Stomach (tissue), 9 donors: ENCODE data around the gene WDPCP. TPM values are rescaled to one million over a fixed set of nuclear protein-coding genes. Genes with fewer than 3 reads are reported as not detected.
"Not testable (repeated sequence)": the region's sequence is repeated elsewhere in the genome, so short reads cannot be mapped to it uniquely, and the experiment has no call there.

Experiments
- DNase-seq, 2 donors: peaks; one replicate each; pipeline versions ENCODE4 v3.0.0 to v3.0.0-alpha.2; 2013 to 2019
- H3K27ac ChIP-seq, 5 donors: fragments of 200-600 bp in 4 of 5; sonication (generic) in 4 of 5; one replicate each; pipeline ENCODE4 v1.5.1; 2013 to 2019; ENCODE audit warnings: mild to moderate bottlenecking in 1 of 5, moderate library complexity in 1 of 5
- H3K27me3 ChIP-seq, 3 donors: fragments of 200-600 bp; sonication (generic); one replicate each; pipeline ENCODE4 v1.5.1; 2017 to 2019; ENCODE audit warnings: mixed run types in 1 of 3
- H3K36me3 ChIP-seq, 4 donors: fragments of 200-600 bp; sonication (generic); 1 replicate in 3 of 4; 2 replicates in 1 of 4; pipeline ENCODE4 v1.5.1; 2016 to 2019
- H3K4me1 ChIP-seq, 4 donors: fragments of 200-600 bp; sonication (generic); one replicate each; pipeline ENCODE4 v1.5.1; 2016 to 2019
- H3K4me3 ChIP-seq, 4 donors: fragments of 200-600 bp; sonication (generic) in 3 of 4; one replicate each; pipeline ENCODE4 v1.5.1; 2016 to 2019; ENCODE audit warnings: mild to moderate bottlenecking in 1 of 4
- H3K9me3 ChIP-seq, 4 donors: fragments of 200-600 bp; sonication (generic); one replicate each; pipeline ENCODE4 v1.5.1; 2016 to 2019
- EP300 ChIP-seq: sonication (generic); formaldehyde crosslinking; IDR thresholded peaks from one replicate; pipeline ENCODE4 v1.6.1; 2017; ENCODE audit warnings: antibody characterized with exemption
- POLR2A ChIP-seq, 4 donors: fragments of 450-650 bp; IDR thresholded peaks; one replicate each; pipeline ENCODE4 v1.6.1; 2016; ENCODE audit warnings: antibody characterized with exemption in 4 of 4, control low read depth in 2 of 4, mild to moderate bottlenecking in 1 of 4, moderate library complexity in 1 of 4
- POLR2AphosphoS5 ChIP-seq, 3 donors: sonication (generic); formaldehyde crosslinking; IDR thresholded peaks; one replicate each; pipeline ENCODE4 v1.6.1; 2016; ENCODE audit warnings: antibody characterized with exemption in 3 of 3
- WGBS, 5 donors: extraction: QIAGEN DNeasy Blood & Tissue Kit in 3 of 5; methylation state at CpG; one replicate each; pipeline versions ENCODE4 v1.1.5 to v1.1.7; 2013 to 2018; 5-methylcytosine and 5-hydroxymethylcytosine counted together
- intact Hi-C: fragments of 100-400 bp; cut with DNase I; formaldehyde crosslinking; loops from one replicate; pipeline ENCODE4 v1.15.1; 2023; ENCODE audit warnings: low total_unique reads
- polyA plus RNA-seq, 3 donors: library from polyadenylated mRNA; stranded (reverse); fragments of 200-250 nt; gene quantifications; one replicate each; pipeline ENCODE4 v1.2.3, GENCODE V29; 2013
- total RNA-seq, 5 donors: library from RNA; depleted of rRNA; stranded (reverse); fragments of >200 nt; gene quantifications; one replicate each; pipeline versions ENCODE4 v1.1.0 to v1.2.3, GENCODE V29; 2014 to 2016
- TF ChIP-seq, protein P1 (sequence below), 7 experiments: fragments of 450-650 bp in 4 of 7; fragments of 200-600 bp in 3 of 7; sonication (generic) in 3 of 7; IDR thresholded peaks; one replicate each; pipeline ENCODE4 v1.5.1; 2016 to 2019; ENCODE audit warnings: antibody characterized with exemption in 7 of 7, control low read depth in 2 of 7, mild to moderate bottlenecking in 1 of 7
- donor health status: healthy with polysubstance abuse.
- donor health status: Bipolar disorder and iron deficiency.
- donor health status: healthy.

Gene WDPCP
- total and polyA plus RNA-seq, 8 donors: 1.9 to 38.8 (median 7.7) TPM

DNA sequence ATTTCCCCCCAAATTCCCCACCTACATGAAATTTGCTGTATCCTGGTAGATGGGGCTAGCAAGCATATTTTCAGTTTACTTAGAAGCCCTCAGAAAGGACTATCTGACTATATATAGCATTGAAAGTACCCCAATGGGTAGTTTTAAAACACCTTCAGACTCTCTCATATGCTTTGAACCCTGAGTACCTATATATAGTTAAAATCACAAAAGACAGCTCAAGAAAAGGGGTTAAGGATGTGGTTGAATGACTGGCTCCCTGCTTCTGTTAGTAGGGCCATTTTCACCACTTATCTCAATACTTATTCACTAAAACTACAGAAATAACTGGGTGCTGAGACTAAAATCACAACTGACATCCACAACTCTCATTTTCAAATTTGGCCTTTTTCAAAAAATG lies 18.5 kb downstream of the WDPCP start:
- H3K4me3 ChIP-seq: no peak overlapping the region
- no peak for DNase-seq
- H3K27ac ChIP-seq: no peak overlapping the region
- peaks cover 0 to 18% (median 3%) of the 10 kb centered on the region in 4 donors for H3K4me1 ChIP-seq
- H3K27me3 ChIP-seq: no peaks in the 10 kb centered on the region
- H3K36me3 ChIP-seq: no peaks in the 10 kb centered on the region
- TF ChIP-seq, protein P1, sequence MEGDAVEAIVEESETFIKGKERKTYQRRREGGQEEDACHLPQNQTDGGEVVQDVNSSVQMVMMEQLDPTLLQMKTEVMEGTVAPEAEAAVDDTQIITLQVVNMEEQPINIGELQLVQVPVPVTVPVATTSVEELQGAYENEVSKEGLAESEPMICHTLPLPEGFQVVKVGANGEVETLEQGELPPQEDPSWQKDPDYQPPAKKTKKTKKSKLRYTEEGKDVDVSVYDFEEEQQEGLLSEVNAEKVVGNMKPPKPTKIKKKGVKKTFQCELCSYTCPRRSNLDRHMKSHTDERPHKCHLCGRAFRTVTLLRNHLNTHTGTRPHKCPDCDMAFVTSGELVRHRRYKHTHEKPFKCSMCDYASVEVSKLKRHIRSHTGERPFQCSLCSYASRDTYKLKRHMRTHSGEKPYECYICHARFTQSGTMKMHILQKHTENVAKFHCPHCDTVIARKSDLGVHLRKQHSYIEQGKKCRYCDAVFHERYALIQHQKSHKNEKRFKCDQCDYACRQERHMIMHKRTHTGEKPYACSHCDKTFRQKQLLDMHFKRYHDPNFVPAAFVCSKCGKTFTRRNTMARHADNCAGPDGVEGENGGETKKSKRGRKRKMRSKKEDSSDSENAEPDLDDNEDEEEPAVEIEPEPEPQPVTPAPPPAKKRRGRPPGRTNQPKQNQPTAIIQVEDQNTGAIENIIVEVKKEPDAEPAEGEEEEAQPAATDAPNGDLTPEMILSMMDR (IDR thresholded peaks at IDR 0.05): no peak
- TF ChIP-seq POLR2A (IDR thresholded peaks at IDR 0.05): no peak
- TF ChIP-seq POLR2AphosphoS5 (IDR thresholded peaks at IDR 0.05): no peak
- TF ChIP-seq EP300: no peak
- H3K9me3 ChIP-seq: peaks cover 0 to 32% (median 5%) of the 10 kb centered on the region in 4 donors
- intact Hi-C loops: no loop called here

DNA sequence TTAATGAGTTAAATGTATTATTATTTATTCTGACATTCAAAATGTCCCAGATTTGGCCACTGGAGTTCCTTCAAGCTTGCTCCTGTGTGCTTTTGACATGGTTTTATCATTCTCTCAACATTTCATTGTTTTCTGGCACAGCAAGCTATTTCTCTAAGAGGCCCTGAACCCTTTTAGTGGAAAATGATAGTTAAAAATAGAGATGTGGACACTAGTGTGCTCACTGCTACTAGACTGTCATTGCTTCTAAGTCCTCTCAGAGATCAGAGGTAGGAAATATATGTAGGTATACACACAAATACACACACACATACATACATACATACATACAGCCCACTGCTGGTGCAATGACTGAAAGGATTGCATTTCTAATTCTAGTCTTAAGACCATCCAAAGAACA lies 25.5 kb downstream of the WDPCP start:
- DNase-seq: no peak
- intact Hi-C loops: no loop called here
- TF ChIP-seq EP300: no peak
- no peak for TF ChIP-seq POLR2AphosphoS5 (IDR thresholded peaks at IDR 0.05)

DNA sequence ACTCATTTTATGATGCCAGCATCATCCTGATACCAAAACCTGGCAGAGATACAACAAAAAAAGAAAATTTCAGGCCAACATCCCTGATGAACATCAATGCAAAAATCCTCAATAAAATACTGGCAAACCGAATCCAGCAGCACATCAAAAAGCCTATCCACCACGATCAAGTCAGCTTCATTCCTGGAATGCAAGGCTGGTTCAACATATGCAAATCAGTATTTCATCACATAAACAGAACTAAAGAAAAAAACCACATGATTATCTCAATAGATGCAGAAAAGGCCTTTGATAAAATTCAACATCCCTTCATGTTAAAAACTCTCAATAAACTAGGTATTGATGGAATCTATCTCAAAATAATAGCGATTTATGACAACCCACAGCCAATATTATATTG lies 29.4 kb downstream of the WDPCP start:
- 57 to 85% (median 62%) methylated on average over 3 of the region's 3 CpGs for WGBS, 5 donors
- H3K27me3 ChIP-seq, intact Hi-C loops, DNase-seq, H3K4me3 ChIP-seq, H3K4me1 ChIP-seq, H3K27ac ChIP-seq: not testable (repeated sequence)
- H3K9me3 ChIP-seq: peaks cover 0 to 45% (median 17%) of the 10 kb centered on the region in 4 donors
- peaks cover 0 to 14% (median 4%) of the 10 kb centered on the region in 4 donors for H3K36me3 ChIP-seq

More for the DNA sequence above, 25.5 kb downstream of the WDPCP start:
- Histone ChIP-seq H3K9me3 (peaks cover 0 to 52% (median 15%) of the 10 kb centered on the region in 4 donors), H3K36me3 (peaks cover 0 to 8% (median 0%) of the 10 kb centered on the region in 4 donors), H3K4me1 (no peaks in the 10 kb centered on the region), H3K4me3 (no peak overlapping the region), H3K27ac (no peak overlapping the region), H3K27me3 (no peaks in the 10 kb centered on the region)

DNA sequence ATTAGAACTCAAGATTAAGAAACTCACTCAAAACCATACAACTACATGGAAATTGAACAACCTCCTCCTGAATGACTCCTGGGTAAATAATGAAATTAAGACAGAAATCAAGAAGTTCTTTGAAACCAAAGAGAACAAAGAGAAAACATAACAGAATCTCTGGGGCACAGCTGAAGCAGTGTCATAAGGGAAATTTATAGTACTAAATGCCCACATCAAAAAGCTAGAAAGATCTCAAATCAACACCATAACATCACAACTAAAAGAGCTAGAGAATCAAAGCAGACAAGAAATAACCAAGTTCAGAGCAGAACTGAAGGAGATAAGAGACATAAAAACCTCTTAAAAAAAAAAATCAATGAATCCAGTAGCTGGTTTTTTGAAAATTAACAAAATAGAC lies 30.5 kb downstream of the WDPCP start:
- H3K27ac ChIP-seq, intact Hi-C loops, DNase-seq, H3K4me3 ChIP-seq, H3K4me1 ChIP-seq, H3K27me3 ChIP-seq, H3K36me3 ChIP-seq: not testable (repeated sequence)
- H3K9me3 ChIP-seq: peaks cover 0 to 45% (median 17%) of the 10 kb centered on the region in 4 donors

DNA sequence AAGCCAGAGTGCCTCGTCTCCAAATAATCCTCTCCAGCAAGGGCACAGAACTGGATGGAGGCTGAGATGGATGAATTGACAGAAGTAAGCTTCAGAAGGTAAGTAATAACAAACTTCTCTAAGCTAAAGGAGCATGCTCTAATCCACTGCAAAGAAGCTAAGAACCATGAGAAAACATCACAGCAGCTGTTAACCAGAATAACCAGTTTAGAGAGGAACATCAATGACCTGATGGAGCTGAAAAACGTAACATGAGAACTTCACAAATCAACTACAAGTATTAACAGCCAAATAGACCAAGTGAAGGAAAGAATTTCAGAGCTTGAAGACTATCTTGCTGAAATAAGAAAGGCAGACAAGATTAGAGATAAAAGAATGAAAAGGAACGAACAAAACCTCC lies 32.3 kb downstream of the WDPCP start:
- peaks cover 0 to 34% (median 17%) of the 10 kb centered on the region in 4 donors for H3K9me3 ChIP-seq
- H3K4me1 ChIP-seq: no peaks in the 10 kb centered on the region
- no peak overlapping the region for H3K4me3 ChIP-seq
- WGBS, 5 donors: 72 to 84% (median 76%) methylated on average over 3 of the region's 3 CpGs
- DNase-seq: no peak
- peaks cover 0 to 10% (median 4%) of the 10 kb centered on the region in 4 donors for H3K36me3 ChIP-seq
- intact Hi-C loops: no loop called here
- no peak overlapping the region for H3K27ac ChIP-seq
- no peaks in the 10 kb centered on the region for H3K27me3 ChIP-seq
- TF ChIP-seq EP300 (no peak), POLR2AphosphoS5 (IDR thresholded peaks at IDR 0.05) (no peak), POLR2A (IDR thresholded peaks at IDR 0.05) (no peak)
- TF ChIP-seq, protein P1 (IDR thresholded peaks at IDR 0.05): no peak

DNA sequence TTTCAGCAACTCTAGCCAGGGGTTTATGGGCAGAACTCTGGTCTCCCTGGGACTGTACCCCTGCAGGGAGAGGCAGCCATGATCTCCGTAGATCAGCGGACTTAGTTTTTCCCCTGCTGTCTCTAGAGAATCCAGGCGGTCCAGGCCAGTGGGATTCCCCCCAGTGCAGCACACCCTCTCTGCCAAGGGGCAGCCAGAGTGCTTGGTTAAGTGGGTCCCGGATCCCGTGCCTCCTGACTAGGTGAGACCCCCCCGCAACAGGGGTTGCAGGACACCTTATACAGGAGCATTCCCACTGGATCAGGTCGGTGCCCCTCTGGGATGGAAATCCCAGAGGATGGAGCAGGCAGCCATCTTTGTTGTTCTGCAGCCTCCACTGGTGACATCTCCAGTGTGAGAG lies 33.0 kb downstream of the WDPCP start:
- H3K4me3 ChIP-seq: no peak overlapping the region
- no peaks in the 10 kb centered on the region for H3K4me1 ChIP-seq
- no peak overlapping the region for H3K27ac ChIP-seq
- no peak for TF ChIP-seq POLR2A (IDR thresholded peaks at IDR 0.05)
- no peak for TF ChIP-seq EP300
- TF ChIP-seq, protein P1 (IDR thresholded peaks at IDR 0.05): no peak
- no peak for TF ChIP-seq POLR2AphosphoS5 (IDR thresholded peaks at IDR 0.05)
- peaks cover 0 to 10% (median 4%) of the 10 kb centered on the region in 4 donors for H3K36me3 ChIP-seq
- no peak for DNase-seq
- H3K27me3 ChIP-seq: no peaks in the 10 kb centered on the region
- H3K9me3 ChIP-seq: peaks cover 0 to 30% (median 15%) of the 10 kb centered on the region in 4 donors
- WGBS, 5 donors: 95 to 99% (median 96%) methylated on average over 7 of the region's 7 CpGs
- intact Hi-C loops: no loop called here
